HG03432 (cell line): ENCODE data around the gene MTCL3.
"Not testable (repeated sequence)": the region's sequence is repeated elsewhere in the genome, so short reads cannot be mapped to it uniquely, and the experiment has no call there.

Experiments
- ATAC-seq: cut with Tn5 transposase; IDR thresholded peaks from one replicate; pipeline ENCODE4 v1.9.1; 2021; ENCODE audit warnings: mild to moderate bottlenecking, moderate library complexity; ENCODE audit not compliant: unreplicated experiment

The MTCL3 gene

DNA sequence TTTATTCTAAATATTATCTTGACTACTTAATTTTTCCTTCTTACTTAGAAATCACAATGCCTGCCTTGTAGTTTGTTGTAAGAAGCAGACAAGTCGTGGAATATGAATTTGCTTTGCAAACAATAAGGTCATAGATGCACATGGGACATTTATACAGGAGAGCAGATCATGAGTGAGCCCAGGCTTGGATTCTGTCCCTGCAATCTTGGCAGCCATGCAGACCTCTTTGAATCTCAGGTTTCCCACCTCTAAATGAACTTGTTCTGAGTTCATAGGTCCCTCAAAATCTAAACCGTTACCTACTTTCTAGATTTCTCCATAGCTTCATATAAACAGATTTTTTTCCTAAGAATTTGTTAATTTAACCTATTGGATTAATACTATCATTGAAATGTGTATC, 79.4 kb downstream of the MTCL3 start:
- ATAC-seq, result no peak

DNA sequence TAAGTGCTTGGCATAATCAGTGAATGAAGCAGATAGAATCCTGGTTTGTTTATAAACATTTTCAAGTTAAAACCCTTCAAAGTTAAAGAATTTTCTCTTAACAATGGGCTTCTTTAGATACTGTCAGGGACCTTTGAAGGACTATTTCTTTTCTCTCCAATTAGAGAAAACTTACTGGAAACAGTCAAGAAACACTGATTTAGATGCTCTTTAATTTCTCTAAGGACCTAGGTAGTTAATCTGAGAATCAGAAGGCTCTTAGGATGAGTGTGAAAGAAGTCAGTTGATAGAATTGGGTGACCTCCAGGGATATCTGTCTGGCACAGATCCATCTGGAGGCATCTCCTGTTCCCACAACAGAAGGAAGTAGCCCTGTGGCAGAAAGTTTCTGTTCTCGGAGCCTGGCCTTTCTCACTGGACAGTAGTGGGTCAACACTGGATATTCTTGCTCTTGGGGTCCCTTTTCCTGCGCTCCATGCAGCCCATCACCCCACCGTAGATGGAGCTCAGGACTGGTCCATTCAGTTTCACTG, 82.5 kb downstream of the MTCL3 start:
- ATAC-seq, result no peak

DNA sequence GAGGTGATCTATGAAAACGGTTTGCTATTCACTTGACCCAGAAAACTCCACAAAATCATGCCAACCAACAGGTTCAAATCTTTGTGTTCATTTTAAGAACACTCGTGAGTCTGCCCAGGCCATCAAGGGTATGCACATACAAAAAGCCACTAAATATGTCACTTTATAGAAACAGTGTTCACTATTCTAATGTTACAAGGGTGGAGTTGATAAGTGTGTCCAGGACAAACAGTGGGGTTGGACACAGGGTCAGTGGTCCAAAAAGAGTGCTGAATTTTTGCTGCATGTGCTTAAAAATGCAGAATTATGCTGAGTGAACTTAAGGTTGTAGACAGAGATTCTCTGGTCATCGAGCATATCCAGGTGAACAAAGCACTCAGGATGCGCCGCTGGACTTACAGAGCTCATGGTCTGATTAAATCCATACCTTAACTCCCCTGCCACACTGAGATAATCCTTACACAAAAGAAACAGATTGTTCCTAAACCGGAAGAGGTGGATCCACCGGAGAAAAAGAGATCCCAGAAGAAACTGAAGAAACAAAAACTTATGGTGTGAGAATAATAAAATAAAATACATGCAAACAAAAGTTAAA, 83.4 kb downstream of the MTCL3 start:
- ATAC-seq, result no peak

DNA sequence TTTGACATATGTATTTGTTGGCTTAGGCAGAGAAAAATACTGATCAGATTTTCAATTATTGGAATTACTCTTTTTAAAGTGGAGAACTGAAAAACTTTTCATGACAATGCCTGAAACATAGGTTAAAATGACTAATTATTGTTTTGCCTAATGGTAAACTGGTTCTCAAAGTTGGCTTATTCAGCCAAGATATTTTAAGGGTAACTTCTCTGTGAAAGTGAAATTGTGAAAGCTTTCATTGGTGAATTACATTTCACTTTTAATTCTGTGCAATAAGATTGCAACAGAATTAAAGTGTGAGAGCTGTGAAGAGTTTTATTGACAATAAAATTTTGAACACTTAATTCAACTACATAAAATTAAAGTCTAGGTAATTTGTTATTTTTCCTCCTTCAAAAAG, 84.5 kb downstream of the MTCL3 start:
- ATAC-seq, result no peak

DNA sequence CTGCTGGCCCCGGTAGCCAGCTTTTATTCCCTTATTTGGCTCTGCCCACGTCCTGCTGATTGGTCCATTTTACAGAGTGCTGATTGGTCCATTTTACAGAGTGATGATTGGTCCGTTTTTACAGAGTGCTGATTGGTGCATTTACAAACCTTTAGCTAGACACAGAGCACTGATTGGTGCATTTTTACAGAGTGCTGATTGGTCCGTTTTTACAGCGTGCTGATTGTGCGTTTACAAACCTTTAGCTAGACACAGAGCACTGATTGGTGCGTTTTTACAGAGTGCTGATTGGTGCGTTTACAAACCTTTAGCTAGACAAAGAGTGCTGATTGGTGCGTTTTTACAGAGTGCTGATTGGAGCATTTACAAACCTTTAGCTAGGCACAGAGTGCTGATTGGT, 90.6 kb downstream of the MTCL3 start:
- not testable (repeated sequence) for ATAC-seq

DNA sequence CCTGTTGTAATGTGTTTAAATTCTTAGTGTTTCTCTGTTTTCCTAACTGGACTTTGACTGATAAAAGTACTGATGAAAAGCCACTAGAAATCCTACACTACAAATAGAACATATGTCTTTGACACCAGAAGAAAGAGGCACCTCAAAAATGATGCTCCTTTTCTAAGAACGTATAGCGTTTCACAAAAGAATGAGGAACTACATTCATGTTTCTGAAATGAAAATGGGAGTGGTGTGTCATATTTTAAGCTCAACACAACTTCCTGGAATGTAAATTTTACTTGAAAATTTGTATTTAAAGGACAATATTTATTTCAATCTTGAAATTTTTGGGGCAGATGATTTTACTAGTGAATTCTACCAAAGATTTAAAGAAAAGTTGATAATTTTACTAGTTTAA, 95.2 kb downstream of the MTCL3 start:
- no peak for ATAC-seq
